C4-2B (cell line): ENCODE data around the gene CCDC186.

ENCODE experiments used
- H3K27ac ChIP-seq: fragments of 450-650 bp; 2 replicates; pipeline ENCODE4 v1.5.1; 2017
- CTCF ChIP-seq: fragments of 450-650 bp; conservative IDR thresholded peaks from 2 replicates; pipeline ENCODE4 v1.5.1; 2017; ENCODE audit warnings: mild to moderate bottlenecking
- ZFX ChIP-seq: fragments of 450-650 bp; IDR thresholded peaks from 2 replicates; pipeline ENCODE4 v1.6.1; 2017

The CCDC186 gene

GRCh38 chr10:114176511-114176910 lies 2.5 kb upstream of the CCDC186 start:
- TF ChIP-seq ZFX (no peak), CTCF (no peak)
- H3K27ac ChIP-seq = no peak overlapping the region

- TF ChIP-seq CTCF (no peak), ZFX (no peak)
- no peak overlapping the region for H3K27ac ChIP-seq
Observed at GRCh38 chr10:114175667-114176066, 1.7 kb upstream of the CCDC186 start.

GRCh38 chr10:114174695-114175188 lies 739 bp upstream of the CCDC186 start:
- TF ChIP-seq CTCF = no peak
- TF ChIP-seq ZFX = no peak
- H3K27ac ChIP-seq = peak overlapping the region; percentile 92

- peak overlapping the region; percentile 92 for H3K27ac ChIP-seq
Observed at GRCh38 chr10:114173603-114173920, 441 bp downstream of the CCDC186 start.

GRCh38 chr10:114172776-114173602 lies 1.0 kb downstream of the CCDC186 start:
- peak overlapping the region; percentile 92 for H3K27ac ChIP-seq
- TF ChIP-seq ZFX = no peak
- TF ChIP-seq CTCF = no peak

More at GRCh38 chr10:114173603-114173920, 441 bp downstream of the CCDC186 start:
- TF ChIP-seq ZFX (no peak), CTCF (no peak)

GRCh38 chr10:114172216-114172615 lies 1.8 kb downstream of the CCDC186 start:
- no peak overlapping the region for H3K27ac ChIP-seq
- no peak for TF ChIP-seq ZFX

GRCh38 chr10:114168450-114169009 lies 5.5 kb downstream of the CCDC186 start:
- H3K27ac ChIP-seq = no peak overlapping the region
- TF ChIP-seq CTCF = no peak
- no peak for TF ChIP-seq ZFX
